Stimulated activated CD4-positive, alpha-beta T cell treated with anti-CD3 and anti-CD28 coated beads, Interleukin-15, amount 100 ng/mL, for 1 hour (primary cell): ENCODE results near the gene HOXD9.
A peak's percentile ranks its signal among the peaks of the same experiment; 100 is the strongest.

Experiments
- DNase-seq, 2 donors: peaks; one replicate each; pipeline ENCODE4 v3.0.0-alpha.2; 2020; ENCODE audit warnings: low read depth in 1 of 2, low spot score in 1 of 2

The HOXD9 gene

DNA sequence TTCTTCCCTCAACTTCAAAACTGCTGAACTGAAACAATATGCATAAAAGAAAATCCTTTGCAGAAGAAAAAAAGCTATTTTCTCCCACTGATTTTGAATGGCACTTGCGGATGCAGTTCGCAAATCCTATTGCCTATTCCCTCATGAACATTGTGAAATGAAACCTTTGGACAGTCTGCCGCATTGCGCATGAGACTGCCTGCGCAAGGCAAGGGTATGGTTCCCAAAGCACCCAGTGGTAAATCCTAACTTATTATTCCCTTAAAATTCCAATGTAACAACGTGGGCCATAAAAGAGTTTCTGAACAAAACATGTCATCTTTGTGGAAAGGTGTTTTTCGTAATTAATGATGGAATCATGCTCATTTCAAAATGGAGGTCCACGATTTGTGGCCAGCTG lies 15.4 kb downstream of the HOXD9 start:
- DNase-seq, result no peak

DNA sequence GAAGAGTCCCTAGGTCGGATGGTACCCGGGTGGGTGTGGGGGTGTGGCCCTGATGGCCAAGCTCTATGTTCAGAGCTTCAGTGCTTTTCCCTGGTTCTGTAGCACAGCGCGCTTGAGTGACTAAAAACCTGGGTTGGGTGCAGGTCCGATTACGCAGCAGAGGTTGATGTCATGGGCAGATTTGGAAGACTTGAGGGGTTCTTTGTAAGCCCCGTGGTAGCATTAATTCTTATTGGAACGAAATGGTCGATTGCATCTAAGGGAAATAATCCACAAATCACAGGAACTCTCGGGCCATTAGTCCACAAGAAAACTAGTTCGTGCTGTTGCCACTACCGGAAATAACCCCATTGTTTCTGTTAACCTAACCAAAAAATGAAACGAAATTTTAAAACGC lies 16.0 kb downstream of the HOXD9 start:
- DNase-seq, result no peak

DNA sequence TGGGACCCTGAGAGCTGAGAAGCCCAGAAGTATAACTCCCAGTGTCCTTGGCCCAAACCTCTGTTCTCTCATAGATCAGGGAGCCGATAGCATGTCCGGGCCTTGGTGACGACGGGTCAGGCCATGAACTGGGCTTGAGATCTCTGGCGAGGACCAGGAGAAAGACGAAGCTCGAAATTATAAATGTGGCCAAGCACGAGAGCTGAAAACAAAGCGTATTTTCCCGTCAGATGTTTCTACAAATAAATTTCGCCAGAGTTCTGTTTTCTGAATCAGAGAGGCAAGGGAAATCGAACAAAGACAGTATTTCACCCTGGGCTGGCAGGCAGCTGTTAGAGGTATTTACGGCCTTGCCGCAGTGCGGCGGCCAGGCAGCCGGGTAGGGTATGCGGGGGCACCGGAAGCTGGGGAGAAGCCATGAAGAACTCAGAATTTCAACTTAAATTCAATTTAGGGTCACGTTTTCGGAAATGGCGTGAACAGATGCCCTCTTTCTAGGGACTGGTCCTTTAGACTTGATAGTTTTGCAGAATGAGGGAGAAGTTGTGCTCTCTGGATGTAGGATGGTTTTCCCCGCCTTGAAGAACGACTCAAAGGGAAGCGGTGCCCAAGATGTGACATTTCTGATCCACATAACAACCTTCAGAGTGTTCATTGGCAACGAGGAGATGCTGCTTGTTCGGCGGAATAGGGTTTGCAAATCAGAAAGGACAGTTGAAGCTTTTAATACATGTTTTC lies 16.6 kb downstream of the HOXD9 start:
- DNase-seq, result no peak

DNA sequence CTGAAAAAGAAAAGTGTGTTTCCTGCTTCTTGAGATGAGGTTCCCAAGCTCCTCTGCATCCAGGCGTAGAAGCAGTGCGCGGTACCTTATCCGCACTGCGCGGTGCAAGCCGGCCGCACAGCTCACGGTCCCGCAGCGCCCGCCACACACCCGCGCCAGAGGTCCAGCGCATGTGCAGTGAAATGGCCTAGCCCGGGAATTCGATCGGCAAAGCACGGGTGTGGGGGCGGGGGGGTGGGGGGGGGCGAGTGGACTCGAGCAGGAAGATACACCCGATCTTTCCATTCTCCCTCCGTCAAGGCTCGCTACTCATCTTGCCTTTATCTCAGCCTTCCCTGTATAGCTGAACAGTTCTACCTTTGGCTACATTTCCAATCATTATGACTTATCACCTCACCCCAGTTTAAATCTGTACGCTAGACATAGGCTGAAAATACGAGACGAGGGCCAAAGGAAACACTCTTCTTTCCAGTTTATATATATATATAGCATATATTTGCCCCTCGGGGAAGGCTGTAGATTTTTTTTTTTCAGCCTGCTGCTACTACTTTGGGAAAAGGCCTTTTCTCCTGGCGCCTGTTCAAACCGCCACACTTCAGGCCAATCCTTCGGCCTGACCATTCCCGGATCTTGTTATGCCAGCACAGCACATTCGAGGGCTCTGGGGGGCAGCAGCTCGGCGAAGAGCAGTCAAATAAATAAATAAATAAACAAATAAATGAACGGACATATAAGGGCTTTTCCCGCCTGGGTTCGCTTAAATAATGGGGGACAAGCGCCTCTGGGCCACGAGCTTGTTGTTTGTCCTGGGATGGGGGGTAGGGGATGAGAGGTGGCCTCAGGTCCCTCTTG lies 17.4 kb downstream of the HOXD9 start:
- no peak for DNase-seq

DNA sequence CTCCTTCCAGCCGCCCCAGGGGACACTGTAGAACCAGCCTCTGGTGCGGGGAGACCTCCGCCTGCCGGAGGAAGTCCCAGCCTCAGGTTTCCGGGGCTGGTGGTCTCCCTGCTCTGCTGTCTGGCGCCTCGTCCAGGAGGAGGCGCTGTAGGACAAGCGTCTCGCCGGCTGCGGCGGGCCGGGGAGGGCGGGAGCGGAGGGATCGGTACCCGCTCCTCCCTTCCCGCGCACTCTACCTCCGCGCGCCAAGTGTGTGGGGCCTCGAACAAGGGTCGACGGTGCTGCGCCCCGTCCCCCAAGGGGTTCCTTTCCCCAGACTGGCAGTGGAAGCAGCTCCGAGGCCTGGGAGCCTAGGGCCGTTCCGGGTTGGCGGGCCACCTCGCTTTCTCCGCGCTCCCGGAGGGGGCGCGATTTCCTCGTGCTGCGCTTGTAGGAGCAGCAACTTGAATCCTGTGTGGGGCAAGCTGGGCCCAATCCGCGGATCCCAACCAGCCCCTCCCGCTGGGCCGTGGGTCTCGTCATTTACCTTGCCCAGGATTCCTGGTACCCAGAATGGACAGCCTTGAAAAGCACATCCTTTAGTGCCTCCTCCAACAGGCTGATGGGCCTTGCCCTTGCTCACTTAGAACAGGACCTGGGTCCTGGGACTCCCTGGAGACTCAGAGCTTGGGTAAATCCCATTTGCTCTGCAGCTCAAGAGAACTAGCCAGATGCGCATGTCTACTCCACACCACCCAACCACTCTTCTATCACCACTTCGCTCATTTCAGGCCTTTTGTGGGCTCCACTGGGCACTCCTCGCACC lies 18.2 kb downstream of the HOXD9 start:
- peak in 1 of 2 donors; percentile 48 for DNase-seq

DNA sequence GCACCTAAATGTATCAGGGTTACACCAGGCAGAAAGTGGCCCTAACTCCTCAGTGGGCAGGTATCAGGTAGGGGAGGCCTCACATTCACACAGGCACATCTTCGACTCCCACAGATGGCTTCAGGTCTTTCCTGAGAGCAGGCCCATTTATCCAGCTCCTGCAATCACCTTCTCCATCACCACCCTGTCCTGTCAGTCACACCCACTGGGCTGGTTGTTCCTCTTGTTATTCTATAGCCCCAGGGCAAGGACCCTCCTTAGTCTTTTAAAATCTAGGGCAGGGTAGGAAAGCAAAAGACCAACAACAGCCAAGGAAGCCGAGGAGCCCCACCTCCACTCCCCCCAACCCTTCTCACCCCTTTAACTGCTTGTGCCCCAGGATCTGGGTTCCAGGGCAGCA lies 19.8 kb downstream of the HOXD9 start:
- no peak for DNase-seq

DNA sequence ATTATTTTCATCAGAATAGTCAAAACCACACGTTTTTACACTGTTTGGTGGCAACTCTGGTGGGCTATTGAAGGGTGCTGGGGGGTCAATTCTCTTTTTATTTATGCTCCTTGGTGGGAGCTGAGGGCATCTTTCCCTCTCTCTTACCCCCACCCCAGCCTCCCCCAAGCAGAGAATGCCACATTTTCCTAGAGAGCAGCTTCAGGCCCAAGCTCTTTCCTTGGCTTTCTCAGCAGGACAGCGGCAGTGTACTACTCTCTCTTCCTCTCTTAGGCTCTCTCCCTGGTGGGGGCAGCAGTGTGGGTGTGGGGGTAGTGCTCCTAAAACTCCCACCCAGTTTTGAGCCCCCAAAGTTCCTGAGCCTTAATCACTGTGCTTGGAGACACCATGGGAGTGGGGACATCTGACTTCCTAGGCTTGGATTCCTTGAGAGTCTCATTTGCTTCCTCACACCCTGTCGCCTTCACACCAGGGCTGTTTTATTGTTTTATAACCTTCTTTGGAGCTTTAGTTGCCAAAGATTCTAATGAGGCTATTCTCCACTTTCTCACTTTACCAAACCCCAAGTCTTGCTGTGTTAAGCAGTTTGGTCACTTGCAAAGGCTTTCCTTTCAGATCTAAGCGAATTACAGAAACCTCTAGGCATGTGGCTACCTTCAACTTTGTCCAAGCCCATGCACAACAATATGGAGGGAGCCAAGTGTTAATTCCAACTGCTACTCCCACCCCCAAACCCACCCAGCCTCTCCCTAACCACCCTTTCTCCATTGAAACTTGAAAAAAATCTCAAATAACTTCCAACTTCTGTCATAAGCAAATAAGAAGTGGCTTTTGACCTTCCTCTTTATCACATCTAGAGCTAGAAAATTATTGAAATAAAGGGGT lies 22.8 kb downstream of the HOXD9 start:
- no peak for DNase-seq

DNA sequence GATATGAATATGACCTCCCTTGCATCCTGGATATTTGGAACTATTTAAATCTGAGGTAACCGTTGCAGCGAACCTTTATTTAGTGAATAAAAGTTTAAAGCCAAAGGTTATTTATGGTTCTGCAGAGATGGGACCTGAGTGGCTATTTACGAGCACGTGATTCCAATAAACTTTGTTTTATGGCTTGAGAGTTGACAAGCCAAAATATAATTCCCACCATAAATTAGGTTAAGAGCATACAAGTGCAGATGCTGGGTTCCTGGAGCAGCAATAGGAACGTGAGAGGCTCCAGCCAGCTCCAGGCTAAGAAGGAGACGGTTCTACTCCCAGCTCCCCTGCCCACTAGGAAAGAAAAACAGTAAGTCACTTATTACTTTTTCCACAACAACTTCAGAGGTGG lies 23.6 kb downstream of the HOXD9 start:
- no peak for DNase-seq

DNA sequence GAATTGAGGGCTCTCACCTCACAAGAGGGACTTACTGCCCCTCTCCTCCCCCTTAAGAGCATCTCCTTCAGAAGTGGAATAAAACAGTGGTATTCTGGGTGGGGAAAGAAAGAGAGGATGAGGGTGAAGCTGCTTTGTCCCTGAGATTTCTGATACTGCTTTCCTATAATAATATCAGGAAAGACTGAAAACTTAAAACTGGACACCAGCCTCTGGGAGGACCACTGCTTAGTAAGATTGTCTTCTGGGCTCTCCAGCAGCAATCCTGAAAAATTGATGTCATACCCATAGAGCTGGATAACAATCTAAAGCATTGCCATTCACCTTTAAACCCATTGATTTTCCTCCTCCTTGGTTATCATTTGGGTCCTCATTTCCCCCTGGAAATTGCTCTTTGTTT lies 24.1 kb downstream of the HOXD9 start:
- no peak for DNase-seq

DNA sequence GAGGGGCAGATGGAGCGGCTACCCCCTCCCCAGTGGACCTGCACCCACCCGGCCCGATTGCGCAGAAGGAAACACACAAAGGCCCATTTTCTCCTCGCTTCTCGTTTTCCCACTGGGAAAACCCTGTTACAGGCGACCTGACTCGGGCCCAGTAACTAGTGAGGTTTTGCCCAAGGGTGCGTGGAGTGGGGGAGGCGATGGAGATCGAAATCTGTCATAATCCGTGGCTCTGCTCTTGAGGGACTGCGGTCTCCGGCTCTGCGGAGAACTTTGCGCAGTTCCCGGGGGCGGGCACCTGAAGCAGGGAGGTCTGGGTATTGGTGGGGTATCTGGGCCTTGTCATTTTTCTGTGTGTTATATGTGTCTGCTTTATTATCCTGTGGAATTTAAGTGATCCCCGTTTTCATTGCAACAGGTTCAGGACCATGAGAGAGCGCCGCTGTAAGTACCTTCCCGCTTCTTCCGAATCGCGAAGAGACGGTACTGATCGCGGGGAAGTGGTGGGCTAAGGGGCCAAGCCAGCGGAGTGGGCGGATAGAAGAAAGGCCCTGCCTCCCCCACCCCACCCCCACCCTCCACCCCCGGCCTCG lies 24.8 kb downstream of the HOXD9 start:
- DNase-seq, result no peak

DNA sequence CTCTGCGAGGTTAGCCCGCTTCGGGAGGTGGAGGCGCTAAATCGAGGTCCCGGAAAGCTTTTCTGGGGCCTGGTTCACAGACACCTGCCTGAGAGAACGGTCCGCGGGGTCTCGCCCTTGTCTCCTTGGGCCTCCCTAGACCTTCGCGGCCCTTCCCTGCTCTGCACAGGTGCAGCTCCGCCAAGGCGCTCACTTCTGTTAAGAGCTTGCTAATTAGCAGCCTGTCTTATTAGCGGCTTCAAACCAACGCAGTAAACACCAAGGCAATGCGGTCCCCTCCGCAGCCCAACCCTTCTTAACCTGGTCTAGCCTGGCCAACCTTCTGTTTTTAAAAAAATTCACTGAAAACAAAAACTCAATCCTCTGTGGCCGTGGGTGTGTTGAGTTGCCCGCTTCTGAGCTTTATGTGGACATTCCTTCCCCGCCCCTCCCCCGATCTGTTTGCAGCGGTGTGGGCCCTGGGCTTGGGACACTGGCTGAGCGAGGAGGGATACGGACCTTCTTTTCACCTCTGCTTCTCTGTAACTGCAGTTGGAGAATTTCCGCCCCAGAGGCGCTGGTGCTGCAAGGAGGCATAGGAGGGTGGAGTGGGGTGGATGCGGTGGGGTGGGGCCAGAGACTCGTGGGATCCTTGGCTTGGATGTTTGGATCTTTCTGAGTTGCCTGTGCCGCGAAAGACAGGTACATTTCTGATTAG lies 25.4 kb downstream of the HOXD9 start:
- DNase-seq, result no peak

DNA sequence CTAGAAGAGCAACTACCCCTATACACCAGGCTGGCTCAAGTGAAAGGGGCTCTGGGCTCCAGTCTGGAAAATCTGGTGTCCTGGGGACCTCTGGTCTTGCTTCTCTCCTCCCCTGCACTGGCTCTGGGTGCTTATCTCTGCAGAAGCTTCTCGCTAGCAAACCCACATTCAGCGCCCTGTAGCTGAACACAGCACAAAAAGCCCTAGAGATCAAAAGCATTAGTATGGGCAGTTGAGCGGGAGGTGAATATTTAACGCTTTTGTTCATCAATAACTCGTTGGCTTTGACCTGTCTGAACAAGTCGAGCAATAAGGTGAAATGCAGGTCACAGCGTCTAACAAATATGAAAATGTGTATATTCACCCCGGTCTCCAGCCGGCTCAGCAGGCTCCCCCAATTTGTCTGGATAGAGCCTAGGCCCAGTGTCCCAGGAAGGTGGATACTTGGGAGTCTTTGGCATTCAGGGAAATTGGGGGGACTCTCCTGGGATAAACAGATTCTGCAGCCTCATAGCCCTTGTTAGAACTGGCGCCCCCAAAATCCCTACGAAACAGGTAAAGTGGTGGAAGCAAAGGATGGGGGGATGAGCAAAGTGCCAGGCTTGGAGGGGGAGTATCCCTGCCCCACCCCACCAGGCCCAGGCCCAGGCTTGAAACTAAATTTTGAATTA lies 26.4 kb downstream of the HOXD9 start:
- DNase-seq, result no peak

DNA sequence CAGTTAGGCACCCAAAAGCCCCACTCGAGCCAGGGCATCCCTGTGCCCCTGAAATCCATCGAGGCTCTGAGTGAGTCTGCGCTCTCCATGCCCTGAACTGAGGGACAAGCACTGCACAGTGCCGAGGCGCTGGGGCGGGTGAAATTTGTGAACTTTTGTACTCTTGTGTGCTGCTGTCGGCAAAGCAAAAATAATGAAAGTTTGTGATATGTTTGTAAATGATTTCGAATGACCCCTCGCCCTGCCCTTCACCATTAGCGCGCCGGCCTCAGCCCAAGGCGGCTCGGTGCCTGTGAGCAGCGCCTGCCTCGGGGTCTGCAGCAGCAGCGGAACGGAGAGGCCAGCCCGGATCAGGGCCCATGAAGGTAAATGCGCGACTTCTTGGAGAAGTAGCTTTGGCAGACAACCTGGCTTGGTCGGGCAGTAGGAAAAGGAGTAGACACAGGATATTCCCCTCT lies 27.0 kb downstream of the HOXD9 start:
- DNase-seq, result no peak

DNA sequence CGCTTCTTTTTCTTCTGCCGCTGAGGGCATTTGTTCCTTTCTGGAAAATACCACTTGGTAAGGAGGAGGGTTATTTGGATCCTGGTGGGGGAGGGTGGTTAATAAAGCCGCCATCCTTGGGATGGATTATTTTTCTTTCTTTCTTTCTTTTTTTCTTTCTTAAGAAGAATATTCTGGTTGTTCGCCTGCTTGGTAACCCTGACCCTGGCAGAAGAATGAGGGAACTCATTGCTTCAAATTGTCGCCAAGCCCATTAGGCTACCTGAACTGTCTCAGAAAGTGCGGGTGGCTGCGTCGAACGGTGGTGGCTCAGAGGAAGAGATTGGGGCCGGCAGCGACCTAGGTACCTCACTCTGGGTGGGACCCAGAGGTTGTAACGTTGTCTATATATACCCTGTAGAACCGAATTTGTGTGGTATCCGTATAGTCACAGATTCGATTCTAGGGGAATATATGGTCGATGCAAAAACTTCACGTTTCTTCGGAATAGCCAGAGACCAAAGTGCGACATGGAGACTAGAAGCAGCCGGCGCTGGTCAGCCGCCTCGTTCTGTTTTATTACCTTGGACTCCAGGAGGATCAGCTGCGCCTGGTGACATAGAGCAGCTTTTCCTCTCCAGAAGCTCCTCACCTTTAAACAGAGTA lies 27.5 kb downstream of the HOXD9 start:
- DNase-seq, result no peak

DNA sequence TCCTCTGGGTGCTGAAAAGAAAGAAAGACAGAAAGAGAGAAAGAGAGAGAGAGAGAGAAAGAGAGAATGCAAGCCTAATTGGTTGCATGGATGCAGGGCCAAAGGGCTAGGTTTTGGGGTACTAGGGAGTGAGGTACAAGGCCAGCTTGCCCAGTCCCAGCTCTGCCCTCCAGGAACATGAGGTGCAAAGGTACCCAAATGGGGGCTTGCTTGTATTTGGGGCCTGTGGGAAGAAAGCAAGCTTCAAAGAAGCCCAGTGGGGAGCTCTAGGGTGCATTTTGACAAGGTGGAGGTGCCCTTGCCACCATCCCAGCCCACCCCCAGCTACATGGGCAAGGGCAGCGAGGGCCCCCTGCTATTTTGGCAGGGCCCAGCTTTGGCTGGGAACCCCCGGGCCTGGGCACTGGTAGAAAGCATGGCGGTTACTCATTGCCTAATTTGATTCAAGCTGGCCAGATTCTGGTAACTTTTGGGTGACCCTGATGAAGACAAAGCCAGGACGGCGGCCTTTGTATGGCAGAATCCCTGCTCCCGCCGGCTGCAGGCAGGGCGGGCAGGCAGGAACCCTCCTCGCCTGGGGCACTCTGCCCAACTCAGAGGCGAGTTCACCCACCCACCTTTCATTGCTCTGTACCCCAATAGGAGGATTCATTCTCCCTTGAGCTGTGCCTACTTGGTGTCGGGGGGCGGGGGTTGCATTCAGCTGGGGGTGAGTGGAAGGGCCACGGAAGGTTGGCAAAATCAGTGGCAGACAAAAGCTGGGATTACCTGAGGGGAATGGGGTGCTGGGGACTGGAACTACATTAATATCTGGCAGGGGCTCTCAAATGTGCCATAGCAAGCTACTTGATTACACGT lies 28.3 kb downstream of the HOXD9 start:
- DNase-seq, result no peak

DNA sequence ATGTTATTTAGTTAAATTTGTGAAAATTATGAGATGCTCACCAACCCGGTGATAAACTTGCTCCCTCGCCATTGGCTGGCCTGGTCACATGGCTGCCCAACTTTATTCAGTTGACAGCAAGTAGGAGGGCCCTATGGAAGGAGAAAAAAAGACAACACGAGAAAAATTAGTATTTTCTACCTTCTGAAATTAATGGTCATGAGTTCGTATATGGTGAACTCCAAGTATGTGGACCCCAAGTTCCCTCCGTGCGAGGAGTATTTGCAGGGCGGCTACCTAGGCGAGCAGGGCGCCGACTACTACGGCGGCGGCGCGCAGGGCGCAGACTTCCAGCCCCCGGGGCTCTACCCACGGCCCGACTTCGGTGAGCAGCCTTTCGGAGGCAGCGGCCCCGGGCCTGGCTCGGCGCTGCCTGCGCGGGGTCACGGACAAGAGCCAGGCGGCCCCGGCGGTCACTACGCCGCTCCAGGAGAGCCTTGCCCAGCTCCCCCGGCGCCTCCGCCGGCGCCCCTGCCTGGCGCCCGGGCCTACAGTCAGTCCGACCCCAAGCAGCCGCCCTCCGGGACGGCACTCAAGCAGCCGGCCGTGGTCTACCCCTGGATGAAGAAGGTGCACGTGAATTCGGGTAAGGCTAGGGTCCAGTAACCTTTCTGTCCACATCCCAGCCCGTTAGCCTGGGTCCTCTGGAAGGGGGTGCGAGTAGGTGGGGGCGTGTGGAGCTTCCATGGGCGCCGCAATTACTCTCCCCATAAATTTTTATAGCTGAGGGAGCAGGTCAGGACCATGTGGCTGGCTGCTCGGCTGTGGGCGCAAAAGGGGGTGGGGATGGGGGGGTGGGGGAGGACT lies 29.1 kb downstream of the HOXD9 start, which contains the start of gene HOXD4:
Gene HOXD4 (plus strand): TSS at position 109 of the 846 bp plus-strand sequence. CDS start 84 bp downstream, at position 193.
- no peak for DNase-seq
